Stimulated activated CD4-positive, alpha-beta T cell treated with anti-CD3 and anti-CD28 coated beads, TNF-alpha, amount 100 ng/mL, for 24 hours (primary cell): ENCODE results near the gene TYMP.

ENCODE experiments used
- DNase-seq, 3 experiments: peaks; one replicate each; pipeline ENCODE4 v3.0.0-alpha.2; 2020; ENCODE audit warnings: low read depth in 3 of 3

TYMP gene

DNA sequence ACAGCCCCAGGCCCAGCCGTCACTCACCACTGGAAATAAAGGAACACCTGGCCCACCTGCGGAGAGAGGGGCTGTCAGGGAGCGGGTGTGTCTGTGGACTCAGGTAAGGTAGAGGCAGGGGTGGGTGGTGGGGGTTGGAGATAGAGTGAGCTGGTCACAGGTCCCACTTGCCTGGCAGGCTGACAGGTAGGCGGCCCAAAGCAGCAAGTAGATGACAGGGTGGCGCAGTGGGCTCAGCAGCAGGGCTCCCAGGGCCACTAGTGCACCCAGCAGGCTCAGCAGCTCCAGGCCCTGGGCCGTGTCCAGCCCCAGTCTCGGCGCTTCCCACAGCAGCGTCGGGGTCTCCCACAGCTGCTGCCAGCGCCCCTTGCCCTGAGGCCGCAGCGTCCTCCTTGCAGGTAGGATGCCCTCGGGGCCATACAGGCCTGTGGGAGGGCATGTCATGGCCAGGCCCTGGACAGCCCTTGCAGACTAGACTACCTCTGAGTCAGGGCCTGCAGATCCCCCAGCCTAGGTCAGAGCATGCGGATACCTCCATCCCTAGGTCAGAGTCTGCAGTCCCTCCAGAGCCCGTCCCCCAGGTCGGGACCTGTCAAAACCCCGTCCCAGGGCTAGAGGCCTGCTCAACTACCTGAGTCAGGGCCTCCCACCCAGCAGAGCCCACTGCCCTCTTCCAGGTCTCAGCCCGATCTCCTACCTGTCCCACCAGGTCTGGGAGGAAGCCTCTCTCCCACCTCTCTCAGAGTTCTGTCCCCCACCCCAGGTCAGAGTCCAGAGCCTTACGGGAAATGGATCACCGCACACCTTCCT lies 23.0 kb downstream of the TYMP start:
- no peak for DNase-seq

DNA sequence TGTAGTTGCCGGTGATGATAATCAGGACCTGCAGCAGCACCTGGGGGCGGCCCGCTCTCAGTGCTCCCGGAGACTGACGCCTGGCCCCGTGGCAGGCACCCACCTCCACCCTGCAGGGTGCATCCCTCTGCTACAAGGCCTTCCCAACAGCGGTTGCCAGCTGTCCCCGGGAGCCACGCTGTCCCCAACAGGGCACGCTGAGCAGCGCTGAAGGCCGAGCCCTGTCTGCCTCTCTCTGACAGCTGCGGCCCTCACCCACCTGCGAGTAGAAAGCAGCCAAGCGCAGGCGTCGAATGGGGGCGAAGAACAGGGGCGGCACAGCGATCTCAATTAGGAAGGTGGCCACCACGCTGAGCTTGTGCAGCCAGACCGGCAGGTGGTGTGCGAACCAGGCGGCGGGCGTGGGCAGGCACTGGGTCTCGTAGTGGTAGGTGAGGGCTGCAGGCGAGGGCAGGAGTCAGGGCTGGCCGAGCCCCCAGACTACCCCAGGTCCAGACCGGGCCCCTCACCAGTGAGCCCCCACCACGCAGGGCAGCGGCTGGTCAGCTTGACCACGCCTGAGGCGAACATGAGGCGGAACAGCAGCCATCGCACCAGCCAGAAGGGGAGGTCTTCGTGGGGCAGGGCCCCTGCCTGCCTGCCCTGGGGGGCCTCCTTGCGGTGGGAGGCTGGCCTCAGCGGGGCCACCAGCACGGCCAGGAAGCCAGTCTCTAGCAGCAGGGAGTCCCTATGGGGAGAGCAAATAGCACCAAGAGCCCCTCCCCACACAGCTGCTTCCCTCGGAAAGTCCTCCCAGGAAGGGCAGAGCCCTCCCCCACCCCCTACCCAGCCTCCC lies 23.8 kb downstream of the TYMP start:
- DNase-seq: no peak

DNA sequence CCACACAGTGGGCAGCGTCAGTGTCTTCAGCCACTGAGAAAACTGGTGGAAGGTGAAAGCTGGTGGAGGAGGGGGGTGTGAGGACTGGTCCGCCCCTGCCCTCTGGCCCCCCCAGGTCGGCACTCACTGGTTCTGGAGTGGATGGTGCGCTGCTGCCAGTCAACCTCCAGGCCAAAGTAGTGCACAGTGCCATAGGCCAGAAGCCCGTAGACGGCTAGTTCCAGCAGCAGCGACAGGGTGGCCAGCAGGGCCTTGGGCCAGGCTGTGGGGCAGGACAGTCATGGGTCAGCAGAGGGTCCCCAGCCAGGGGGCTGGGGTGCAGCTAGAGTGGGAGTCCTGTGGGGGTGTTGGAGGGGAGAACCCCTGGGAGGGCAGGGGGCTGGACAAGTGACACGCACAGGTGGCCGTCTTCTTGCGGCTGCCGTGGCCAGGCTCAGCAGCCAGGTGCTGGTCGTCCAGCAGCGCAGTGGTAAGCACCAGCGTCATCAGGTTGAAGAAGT lies 24.5 kb downstream of the TYMP start:
- DNase-seq: no peak

GRCh38 chr22:50504369-50505211 lies 25.2 kb downstream of the TYMP start:
- DNase-seq: no peak

GRCh38 chr22:50503475-50504145 lies 26.2 kb downstream of the TYMP start:
- no peak for DNase-seq

DNA sequence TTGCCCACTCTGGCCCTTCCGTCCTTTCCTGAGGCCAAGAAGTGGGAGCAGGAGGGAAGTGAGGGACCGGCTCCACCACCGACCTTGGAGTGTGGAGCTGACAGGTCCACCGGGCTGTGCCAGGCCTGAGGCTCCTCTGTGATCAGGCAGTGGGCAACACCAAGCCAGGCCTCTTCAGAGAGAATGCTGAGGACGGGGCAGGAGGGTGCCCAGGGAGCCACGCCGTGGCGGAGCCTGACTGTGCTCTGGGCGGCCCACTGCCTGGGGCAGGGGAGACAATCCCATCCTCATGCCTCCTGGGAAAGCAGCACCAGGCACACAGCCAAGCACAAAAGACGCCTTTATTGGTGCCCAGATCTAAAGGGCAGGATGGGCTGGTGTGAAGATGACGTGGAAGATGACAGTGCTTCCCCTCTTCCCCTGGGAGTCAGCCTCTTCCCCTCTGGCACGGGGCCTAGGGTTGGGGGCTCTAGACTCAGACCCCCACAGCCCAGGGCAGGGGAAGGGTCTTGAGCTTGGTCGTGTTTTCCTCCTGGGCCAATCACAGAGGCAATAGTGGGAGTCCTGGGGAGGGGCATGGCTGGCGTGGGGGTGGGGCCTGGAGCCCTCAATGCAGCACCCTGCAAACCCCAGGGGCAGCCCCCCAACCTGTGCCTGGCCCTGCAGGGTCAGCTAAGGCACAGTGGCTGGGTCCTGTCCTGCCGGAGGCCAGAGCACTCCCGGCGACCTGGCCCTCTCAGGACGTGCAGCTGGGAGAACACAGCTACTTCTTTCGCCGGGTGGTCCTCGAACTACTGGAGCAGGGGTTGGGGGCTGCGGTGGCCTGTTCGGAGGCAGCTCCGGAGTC lies 27.0 kb downstream of the TYMP start:
- no peak for DNase-seq

DNA sequence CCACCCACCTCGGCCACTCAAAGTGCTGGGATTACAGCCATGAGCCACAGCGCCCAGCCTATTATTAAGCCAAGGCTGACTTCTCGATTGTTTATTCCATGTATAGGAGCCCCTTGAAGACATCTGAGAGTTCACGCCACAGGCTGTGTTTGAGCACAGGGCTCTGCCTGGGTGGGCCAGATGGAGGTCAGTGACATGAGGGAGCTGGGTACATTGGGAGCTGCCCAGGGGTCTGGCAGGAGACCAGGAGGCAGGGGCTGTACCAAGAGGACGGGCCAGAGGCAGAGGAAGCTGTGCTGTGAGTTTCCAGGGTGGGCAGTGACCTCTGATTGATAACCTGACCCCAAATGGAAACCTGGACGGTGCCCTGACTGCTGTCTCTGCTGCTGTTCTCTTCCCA lies 27.7 kb downstream of the TYMP start:
- no peak for DNase-seq

- no peak for DNase-seq
Measured at GRCh38 chr22:50500452-50500851, 29.4 kb downstream of the TYMP start.

- peak; percentile 33 to 67 (median 56) for DNase-seq
Measured at GRCh38 chr22:50498322-50498890, 31.4 kb downstream of the TYMP start.

GRCh38 chr22:50497093-50497492 lies 32.7 kb downstream of the TYMP start:
- no peak for DNase-seq

DNA sequence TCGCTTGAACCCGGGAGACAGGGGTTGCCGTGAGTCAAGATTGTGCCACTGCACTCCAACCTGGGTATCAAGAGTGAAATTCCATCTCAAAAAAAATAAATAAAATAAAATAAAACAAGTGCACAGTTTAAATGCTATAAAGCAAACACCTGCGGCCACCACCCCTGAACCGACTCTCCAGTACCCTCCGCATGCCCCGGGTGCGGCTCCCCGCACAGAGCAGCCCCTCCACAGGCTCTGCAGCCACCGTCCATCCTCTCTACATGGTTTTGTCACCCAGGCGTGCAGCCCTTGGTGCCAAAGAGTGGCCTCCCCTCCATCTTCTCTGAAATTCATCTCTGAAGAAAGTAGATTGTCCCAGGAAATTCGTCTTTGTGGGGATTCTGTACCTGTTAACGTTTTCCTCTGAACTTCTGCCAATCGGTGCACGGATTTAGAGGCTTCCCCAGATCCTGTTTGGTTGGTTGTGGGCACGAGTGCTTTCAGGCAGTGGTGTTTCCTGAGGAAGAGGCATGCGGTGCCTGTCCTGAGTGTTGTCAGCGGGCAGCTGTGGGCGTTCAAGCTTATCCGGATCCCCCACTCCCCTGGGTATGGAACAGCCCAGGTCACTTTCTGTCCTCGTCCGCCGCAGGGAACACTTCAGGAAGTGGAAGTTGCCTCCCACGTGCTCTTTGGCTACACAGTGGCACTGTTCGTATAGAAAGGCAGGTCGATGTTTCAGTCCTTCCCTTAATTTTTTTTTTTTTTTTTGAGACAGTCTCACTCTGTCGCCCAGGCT lies 39.1 kb downstream of the TYMP start:
- peak in 1 of 3 experiments; percentile 31 for DNase-seq

DNA sequence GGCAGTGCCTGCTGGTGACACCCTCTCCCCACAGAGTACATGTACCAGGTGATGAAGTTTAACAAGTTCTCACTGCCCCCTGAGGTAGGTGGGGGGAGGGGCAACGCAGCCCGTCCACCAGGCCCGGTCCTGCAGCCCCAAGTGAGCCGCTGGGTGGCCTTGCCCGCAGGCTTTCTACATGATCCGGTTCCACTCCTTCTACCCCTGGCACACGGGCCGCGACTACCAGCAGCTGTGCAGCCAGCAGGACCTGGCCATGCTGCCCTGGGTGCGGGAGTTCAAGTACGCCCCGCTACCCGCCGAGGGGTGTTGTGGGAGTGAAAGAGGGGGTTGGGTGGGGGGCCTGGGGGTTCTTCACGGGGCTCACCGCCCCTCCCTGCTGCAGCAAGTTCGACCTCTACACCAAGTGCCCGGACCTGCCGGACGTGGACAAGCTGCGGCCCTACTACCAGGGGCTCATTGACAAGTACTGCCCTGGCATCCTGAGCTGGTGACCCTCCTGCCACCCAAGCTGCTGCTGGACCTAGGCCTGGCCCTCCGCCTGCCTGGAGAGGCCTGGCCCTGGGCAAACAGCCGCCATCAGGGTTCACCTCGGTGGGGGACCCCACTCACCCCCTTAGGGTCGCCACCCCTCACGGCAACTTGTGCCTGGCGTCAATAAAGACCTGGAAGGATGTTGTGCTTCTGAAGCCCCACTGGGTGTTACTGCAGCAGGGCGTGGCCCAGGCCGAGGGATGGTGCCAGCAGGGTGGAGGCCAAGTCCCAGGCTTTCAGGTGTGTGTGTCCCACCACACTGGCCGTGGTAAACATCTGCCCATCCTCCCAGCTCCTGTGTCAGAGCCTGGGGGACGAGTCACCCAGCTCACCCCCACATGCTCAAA lies 40.2 kb downstream of the TYMP start:
- DNase-seq: no peak

DNA sequence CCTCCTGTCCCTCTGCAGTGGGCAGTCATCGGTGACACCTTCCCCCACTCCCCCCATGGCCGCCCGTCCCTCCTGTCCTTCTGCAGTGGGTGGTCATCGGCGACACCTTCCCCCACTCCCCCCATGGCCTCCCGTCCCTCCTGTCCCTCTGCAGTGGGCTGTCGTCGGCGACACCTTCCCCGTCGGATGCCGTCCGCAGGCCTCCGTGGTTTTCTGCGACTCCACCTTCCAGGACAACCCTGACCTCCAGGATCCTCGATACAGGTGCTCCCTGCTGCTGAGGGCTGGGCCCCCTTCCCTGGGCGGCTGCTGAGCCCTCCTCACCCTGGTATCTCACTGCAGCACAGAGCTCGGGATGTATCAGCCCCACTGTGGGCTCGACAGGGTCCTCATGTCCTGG lies 40.9 kb downstream of the TYMP start:
- DNase-seq: no peak

DNA sequence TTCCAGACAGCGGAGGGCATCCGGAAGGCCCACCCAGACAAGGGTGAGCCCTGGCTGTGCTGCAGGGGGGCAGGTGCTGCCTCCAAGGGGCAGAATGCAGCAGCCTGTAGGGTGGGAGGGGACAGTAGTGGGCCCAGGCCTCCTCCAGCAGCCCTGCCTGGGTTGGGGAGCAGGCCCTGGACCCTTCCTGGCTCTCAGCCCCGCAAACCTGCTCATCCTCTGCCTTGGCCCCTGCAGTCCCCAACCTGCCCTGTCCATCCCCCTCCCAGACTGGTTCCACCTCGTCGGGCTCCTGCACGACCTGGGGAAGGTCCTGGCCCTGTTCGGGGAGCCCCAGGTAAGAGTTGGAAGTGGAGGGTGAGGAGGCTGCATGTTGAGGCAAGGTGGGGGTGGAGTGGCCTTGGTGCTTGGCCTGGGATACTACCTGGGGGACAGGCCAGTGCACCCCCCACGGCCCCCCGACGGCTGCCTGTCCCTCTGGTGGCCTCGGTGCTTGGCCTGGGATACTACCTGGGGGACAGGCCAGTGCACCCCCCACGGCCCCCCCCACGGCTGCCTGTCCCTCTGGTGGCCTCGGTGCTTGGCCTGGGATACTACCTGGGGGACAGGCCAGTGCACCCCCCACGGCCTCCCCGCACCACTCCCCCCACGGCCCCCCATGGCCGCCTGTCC lies 41.7 kb downstream of the TYMP start:
- no peak for DNase-seq

GRCh38 chr22:50487290-50488005 lies 42.4 kb downstream of the TYMP start:
- DNase-seq: no peak

GRCh38 chr22:50486561-50487289 lies 43.1 kb downstream of the TYMP start, which contains the start of gene MIOX:
TSS of gene MIOX (plus strand) at chr22:50486859. CDS start at chr22:50486898, 39 bp downstream.
- no peak for DNase-seq
